HG03575 (cell line): Measurements from ENCODE around the gene CCDC57.

Experiments used
- ATAC-seq: cut with Tn5 transposase; IDR thresholded peaks from one replicate; pipeline ENCODE4 v1.9.1; 2021; ENCODE audit not compliant: unreplicated experiment, insufficient number of reproducible peaks, low FRiP score; ENCODE audit errors: extremely low read depth

CCDC57 gene

DNA sequence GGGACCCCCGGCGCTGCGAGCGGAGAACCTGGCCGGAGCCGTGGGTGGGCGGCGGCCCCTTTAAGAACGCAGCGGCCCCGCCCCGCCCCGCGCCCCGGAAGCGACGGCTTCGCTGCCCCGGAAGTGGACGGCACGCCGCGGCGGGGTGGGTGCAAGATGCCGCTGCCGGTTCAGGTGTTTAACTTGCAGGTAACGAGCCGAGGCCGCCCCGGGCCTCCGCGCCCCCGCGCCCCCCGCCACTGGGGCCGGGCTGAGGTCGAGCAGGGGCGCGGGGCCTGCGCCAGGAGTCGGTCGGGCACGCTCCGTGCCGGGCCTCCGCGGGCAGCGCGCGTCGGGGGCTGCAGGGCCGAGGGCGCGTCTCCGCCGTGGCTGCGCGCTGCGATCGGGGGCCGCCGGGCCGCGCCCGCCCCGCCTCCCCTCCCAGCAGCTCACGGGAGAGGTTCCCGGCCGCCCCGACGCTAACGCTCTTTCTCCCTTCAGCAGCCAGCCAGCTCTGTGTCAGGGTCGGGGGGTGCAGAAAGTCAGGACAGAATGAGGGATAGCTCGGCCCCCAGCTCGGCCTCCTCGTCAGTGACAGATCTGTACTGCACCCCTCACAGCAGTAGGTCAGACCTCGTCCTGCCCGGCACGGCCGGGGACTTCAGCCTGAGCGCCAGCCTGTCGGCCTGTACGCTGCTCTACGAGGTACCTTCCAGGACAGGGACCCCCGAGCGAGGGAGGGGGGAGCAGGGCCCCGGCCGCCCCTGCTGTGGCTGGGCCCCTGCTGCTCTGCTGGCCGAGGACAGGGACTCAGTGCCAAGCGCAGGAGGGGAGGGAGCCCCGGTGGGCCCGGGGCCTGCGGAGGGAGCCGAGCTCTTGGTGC, 160.6 kb downstream of the CCDC57 start, which contains the start of the genes GPS1 and RFNG:
Gene GPS1 (plus strand): TSS at position 123 of the 862 bp plus-strand sequence. CDS start 34 bp downstream, at position 157.
Gene RFNG (minus strand): TSS at position 36 of the 862 bp plus-strand sequence. CDS start 45 bp downstream, outside the sequence.
- no peak for ATAC-seq
